NCI-H128 (cell line): Measurements from ENCODE around the gene AK8.
"Not testable (repeated sequence)": the region's sequence is repeated elsewhere in the genome, so short reads cannot be mapped to it uniquely, and the experiment has no call there.

Source experiments
- DNase-seq: peaks from one replicate; lab custom pipeline; 2025; ENCODE audit not compliant: unreplicated experiment; lab: John Stamatoyannopoulos, UW

AK8 gene

DNA sequence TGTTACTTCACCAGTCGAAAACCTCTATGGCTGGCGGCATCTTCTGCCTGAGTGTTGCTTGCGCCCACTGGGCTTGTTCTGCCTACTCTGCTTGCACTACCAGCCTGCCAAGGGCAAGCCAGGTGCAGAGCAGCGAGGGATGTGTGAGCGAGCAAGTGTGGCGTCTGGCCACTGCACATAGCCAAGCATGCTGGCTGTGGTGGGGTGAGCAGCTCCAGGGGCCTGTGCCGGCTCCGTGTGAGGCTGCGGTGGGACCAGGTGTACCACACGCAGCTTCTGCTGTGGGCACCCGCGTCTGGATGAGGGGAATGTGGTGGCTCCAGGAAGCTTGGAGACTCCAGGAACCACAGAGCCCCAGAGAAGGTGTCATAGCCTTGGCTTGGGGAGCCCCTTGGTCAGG lies 156.4 kb downstream of the AK8 start:
- DNase-seq, result no peak

DNA sequence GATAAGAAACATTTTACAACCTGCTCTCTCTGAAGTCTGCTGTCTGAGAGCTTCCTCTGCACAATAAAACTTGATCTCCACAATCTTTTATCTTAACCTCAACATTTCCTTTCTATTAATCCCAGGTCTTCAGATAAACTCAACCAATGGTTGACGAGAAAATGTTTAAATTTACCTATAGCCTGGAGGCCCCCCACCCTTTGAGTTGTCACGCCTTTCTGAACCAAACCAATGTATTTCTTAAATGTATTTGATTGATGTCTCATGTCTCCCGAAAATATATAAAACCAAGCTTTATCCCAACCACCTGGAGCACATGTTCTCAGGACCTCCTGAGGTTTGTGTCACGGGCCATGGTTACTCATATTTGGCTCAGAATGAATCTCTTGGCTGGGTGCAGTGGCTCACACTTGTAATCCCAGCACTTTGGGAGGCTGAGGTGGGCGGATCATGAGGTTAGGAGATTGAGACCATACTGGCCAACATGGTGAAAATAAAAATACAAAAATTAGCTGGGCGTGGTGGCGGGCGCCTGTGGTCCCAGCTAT lies 159.6 kb downstream of the AK8 start:
- DNase-seq, result not testable (repeated sequence)

DNA sequence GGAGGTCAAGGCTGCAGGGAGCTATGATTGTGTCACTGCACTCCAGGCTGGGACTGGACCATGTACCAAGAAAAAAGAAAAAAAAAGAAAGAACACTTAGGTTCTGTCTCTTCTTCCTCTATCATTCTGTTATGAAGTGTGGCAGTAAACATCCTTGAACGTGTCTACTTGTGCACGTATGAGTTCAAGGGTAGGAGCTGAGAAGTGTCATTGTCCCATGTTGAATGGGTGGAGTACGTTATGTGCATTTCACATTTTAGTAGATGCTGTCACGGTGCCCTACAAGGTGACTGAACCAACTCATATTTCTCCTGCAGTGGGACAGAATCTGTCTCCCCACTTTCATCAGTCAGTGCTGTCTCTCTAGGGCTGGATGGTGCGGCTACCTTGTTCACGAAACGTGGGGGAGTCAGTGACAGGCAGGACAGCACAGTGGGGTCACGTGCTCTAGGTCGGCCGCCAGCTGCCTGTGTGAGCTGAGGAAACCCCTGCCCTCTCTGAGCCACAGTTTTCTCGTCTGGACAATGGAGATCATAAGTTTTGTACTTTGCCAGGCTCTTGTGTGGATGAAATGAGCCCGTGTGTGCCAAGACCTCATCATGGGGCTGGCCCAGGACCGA lies 160.6 kb downstream of the AK8 start:
- DNase-seq, result no peak

DNA sequence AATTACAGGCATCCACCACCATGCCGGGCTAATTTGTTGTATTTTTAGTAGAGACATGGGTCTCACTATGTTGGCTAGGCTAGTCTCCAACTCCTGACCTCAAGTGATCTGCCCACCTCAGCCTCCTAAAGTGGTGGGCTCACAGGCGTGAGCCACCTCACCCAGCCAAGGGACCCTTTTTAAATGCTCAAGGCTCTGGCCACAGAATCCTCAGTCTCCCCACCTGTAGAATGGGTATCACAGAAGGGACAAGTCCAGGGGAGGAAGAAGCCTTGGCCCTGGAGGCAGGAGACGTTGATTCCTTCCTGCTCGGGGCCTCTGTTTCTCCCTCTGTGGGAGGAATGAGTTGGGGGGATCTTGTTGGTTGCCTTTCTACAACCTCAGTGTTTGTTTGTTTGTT lies 162.1 kb downstream of the AK8 start:
- DNase-seq, result no peak

DNA sequence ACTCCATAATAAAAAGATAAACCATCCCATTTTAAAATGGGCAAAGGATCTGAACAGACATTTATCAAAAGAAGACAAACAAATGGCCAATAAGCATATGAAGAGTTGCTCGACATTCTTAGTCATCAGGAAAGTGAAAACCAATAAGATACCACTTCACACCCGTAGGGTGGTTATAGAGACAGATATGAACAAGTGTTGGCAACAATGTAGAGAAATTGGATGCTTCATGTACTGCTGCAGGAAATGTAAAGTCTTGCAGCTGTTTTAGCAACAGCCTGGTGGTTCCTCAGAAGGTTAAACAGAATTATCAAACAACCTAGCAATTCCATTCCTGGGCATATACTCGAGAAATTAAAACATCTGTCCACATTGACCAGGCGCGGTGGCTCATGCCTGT lies 165.3 kb downstream of the AK8 start:
- no peak for DNase-seq

DNA sequence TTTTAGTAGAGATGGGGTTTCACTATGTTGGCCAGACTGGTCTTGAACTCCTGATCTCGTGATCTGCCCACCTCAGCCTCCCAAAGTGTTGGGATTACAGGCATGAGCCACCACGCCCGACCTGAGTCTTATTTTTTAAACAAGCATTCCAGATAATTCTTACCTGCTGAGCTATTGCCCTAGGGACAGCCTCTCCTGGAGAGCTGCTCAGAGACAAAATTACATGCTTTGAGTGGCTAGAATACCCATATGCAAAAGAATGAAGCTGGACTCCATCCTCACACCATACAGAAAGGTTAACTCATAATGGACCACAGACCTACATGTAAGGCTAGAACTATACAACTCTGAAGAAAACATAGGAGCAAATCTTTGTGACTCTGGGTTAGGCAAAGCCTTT lies 166.2 kb downstream of the AK8 start:
- no peak for DNase-seq

DNA sequence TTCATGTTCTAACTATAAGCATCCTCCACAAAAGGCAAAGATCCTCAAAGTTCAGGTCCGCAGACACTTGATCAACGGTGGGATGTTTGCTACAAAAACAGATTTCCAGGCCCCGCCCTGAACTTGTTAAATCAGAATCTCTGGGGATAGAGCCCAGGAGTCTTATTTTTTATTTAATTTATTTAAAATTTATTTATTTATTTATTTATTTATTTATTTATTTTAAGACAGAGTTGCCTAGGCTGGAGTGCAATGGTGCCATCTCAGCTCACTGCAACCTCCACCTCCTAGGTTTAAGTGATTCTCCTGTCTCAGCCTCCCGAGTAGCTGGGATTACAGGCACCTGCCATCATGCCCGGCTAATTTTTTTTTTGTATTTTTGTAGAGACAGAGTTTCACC lies 166.9 kb downstream of the AK8 start:
- DNase-seq, result not testable (repeated sequence)

DNA sequence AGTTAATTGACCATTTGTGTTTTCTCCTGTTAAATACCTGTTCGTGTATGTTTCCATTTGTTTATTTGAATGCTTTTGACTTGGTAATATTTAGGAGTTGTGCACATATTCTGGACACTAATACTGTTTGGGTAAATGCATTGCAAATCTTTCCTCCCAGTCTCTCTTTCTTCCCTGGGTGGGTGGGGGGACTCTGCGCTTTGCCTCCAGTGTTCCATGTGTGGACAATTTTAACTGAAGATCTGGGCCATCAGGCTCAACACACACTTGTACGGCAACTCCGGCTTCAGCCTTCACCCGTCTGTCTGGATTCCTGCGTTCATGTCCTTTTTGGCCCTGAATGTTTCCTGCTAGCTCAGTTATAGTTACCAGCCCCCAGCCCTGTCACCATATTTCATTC lies 167.8 kb downstream of the AK8 start:
- DNase-seq, result no peak

DNA sequence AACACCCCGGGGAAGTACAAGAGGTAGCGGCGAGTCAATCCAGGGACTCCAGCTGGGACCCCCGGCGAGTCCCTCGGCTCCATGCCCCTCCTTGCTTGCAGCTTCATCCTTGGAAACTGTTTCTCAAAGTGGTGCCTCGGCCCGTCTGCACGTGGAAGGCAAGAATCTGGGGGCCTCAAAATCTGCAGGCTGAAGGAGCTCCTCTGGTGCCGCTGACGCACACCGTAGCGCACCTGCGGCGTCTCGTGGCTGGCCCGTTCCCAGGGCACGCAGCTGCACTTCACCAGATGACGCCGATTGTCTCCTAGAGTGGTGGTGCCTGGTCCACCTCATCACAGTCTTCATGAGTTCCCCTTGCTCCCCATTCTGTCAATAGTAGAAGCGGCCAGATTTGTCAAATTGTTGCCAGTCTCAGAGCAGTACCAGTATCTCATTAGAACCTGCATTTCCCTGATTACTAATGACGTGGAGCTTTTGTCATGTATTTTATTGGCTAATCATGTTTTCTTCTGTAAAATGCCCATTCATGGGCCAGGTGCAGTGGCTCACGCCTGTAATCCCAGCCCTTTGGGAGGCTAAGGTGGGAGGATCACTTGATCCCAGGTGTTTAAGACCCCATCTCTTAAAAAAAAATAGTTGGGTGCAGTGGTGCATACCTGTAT lies 169.2 kb downstream of the AK8 start:
- no peak for DNase-seq

DNA sequence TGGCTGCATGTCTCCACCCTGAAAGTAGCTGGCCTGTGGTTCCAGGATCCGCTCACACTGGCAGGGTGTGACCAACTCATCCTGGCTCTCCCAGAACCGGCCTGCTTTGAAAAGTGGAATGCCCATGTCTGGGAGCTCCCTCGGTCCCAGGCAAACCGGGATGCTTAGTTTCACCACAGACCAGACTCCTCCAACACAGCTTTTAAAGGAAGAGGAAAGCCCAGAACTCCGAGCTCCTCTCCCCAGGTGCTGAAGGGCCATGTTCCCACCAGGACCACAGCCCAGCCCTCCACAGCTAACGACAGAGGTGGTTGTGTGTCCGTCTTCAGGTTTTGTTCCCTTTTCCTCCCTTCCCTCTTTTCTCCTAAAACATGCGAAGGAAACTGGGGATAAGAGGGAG lies 169.8 kb downstream of the AK8 start:
- no peak for DNase-seq

DNA sequence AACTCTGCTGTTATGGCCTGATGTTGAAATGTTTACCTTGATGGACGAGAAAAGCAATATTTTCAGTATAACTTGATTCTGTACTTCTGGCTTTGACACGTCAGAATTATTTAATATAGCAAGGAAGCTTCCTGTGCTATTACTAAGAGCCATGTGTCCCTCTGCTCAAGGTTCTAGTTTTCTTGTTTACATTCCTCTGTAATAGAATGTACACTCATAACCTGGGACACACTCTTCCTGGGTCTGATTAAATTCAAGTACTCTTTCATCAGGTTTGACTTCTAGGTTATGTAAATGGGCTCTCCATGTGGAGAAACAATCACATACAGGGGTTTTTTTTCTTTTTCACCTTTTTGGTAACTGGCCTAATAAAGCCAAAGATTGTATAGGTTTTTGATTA lies 174.7 kb downstream of the AK8 start:
- no peak for DNase-seq

DNA sequence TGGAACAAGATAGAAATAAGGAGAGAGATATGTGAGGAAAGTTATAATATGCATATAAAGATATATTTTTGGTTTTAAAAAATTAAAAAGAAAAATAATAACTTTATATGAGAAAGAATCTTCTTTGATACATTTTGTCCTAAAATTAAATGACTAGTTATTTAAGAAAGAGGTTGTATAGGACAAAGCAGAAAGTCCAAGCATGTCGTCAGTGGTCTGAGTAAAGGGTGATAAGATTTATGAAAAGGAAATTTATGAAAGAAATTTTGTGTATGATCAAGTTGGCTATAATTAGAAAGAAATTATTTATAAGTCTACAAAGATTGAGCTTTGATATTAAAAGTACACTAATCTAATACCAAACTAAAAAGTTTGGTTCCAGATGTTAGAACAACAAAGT lies 175.8 kb downstream of the AK8 start:
- DNase-seq, result no peak

DNA sequence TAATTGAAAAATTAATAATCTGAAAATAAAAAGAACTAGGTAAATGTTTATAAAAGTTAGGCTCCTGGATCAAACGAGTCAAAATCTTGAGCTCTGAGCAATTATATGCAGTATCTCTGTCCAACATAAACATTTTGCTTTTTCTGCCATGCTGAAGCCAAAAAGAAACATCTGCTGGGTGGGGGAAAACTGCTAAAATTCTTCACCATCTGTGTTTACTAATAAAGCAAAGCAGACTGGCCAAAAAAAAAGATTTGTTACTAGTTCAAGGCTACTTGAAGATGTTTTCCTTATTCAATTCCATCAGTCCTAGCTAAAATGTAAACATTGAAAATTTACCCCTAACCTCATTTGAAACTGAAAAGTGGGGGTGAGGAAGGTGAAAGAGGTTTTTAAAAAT lies 178.1 kb downstream of the AK8 start:
- no peak for DNase-seq

DNA sequence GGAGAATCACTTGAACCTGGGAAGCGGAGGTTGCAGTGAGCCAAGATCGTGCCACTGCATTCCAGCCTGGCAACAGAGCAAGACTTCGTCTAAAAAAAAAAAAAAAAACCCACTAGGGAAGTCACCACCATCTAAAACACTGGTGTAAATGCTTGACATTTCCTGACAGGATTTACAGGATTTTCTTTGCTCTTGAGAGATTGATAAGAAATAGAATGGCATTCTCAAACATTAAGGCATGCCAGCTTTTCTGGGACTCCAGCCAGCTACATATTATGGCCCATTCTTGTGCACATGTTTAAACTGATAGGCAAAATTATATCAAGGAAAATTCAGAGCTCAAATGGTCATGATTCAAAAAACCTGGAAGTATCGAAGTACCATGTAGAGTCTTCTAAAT lies 179.1 kb downstream of the AK8 start:
- no peak for DNase-seq

DNA sequence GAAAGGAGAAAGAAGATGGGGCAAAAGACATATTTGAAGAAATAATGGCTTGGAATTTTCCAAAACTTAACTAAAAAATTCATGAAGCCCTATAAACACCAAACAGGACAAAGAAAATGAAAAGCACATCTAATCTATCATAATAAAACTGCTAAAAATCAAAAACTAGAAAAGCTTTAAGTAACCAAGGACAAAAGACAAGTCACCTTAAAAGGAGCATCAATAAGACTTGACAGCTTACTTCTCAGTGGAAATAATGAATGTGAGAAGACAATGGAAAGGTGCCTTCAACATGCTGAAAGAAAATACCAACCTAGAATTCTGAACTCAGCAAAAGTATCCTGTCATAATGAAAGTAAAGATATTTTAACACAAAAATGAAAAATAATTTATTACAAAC lies 180.9 kb downstream of the AK8 start:
- no peak for DNase-seq

DNA sequence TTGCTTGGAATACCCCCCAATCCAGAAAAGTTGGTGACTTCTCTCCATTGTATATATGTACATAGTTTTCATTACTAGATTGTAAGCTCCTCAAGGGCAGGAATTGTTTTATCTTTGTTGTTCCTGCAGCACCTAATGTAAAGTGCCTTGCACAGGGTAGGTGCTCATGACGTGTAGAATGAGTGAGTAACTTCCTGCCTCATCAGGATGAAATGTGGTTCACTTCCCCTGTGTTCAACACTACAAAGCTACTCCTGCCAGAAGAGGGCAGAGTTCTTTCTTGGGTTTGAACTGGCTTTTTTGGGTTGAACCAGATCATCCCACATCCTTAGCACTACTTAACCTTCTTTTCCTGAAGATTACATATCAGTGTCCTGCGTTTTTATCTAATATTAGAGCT lies 183.9 kb downstream of the AK8 start:
- DNase-seq, result no peak

DNA sequence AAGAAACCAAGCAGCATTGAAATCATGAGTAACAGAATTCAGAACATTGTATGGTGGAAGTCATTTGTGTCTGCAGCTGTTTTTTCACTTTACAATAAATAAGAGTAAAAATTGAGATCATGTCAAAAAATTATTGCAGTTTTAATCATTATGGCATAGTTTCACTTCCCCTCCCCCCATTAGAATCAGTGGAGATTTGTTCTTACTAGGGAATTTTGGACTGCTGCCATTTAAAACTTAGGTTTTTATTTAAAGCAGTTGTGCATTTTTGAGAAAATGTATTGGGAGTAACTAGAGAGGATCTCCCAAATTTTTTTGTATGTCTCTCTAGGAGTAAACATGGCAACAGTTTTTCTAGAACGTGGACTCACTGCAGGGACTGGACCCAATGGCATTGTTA lies 187.4 kb downstream of the AK8 start:
- no peak for DNase-seq

DNA sequence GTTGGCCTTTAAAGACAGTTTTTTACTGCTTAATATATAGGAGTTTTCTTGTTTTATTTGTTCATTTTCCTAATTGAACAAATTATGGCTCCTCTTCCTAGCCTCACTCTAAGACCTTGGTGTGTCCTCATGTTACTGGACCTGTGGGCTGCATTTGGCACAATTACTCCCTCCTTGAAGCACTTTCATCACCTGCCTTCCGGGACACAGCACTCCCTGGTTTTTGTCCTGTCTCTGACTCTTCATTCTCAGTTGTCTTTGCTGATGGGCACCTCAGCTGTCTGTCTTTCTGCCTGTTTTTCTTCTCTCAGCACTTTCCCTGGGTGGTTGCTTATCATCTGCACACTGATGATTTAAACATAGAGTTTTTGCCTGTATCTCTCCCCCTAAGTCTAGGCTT lies 194.2 kb downstream of the AK8 start:
- no peak for DNase-seq

DNA sequence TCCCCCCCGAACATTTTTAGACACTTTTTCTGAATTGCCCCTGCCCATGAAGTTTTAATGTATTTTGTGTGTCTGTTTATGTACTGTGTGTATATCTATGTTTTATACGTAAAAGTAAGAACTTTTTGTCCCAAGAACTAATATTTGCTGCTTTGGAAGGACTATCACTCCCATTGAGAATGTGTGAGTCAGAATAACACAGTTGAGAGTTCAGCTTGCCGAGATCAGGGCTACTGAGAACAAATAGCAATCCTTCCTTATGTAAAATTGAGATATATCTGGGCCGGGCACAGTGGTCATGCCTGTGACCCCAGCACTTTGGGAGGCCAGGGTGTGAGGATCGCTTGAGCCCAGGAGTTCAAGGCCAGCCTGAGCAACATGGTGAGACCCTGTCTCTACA lies 196.5 kb downstream of the AK8 start:
- DNase-seq, result no peak

DNA sequence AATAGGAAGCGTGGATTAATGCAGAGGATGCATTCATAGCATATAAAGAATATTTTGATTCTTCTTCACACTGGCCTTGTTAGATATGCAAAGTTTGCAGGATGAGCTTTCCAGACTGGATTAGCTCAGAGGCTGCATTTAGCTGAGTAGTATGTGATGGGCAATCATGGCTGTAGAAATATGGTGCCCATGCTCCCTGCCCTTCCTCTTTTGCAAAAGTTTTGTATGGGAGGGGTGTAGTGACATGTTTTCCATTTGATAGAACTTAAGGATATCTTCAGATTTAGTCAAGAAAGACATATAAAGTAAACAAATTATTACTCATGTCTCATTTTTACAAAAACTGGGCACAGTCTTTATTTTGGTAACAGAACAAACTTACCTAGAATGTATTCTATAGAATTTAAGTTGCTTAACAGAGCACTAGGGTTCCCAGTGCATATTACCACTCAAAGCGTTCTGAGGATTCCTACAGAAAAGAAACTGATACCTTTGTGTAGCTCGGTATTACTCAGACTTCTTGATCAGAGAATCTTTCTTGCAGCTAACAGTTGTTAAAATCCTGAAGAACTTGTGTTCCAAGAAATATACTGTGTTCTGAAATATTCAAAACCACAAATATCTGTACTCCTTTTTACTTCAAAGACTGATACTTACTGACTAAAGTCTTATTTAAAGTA lies 198.0 kb downstream of the AK8 start:
- DNase-seq, result no peak

DNA sequence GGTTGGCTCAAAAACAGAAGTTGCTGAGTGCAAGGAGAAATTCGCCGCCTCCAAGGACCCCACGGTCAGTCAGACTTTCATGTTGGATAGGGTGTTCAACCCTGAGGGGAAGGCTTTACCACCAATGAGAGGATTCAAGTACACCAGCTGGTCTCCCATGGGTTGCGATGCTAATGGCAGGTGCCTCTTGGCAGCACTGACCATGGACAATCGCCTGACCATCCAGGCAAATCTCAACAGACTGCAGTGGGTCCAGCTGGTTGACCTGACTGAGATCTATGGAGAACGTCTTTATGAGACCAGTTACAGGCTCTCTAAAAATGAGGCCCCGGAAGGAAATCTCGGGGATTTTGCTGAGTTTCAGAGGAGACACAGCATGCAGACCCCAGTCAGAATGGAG lies 200.1 kb downstream of the AK8 start:
- no peak for DNase-seq
